ENCODE data around the gene XKR8. TPM values are rescaled to one million over a fixed set of nuclear protein-coding genes. Genes with fewer than 3 reads are reported as not detected.
"Not testable (repeated sequence)": the region's sequence is repeated elsewhere in the genome, so short reads cannot be mapped to it uniquely, and the experiment has no call there.

The XKR8 gene
- total RNA-seq, 1 experiment from 2014 or later: 3.3 TPM

DNA sequence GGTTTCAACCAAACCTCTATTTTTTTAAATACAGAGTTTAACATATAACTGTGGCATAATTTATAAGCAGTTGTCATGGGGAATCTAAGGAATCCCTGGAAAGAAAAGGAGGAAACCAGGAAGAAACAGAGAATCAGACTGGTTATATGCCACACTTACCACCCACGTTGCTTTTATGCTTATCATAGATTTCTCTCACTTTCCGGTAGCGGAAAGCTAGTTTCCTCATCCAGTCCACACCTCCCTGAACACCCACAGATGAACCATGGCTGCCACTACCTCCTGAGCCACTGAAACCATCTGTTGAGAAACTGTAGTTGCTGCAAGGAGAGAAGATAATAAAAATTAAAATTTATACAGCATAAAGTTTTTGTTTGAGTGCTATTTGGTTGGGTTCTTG lies 33.5 kb downstream of the XKR8 start:
- TF ChIP-seq CTCF (IDR thresholded peaks at IDR 0.05; ENCODE audit: unreplicated experiment): no peak
- CTCF ChIA-PET: no interaction called here
- H3K4me1 Mint-ChIP-seq (ENCODE audit: low read depth, unreplicated experiment): no peaks in the 10 kb centered on the region
- no peak overlapping the region for H3K27ac Mint-ChIP-seq (ENCODE audit: unreplicated experiment)
- no peaks in the 10 kb centered on the region for H3K9me3 Mint-ChIP-seq (ENCODE audit: low read depth, unreplicated experiment)
- no TSS peak for BruUV-seq (replicated peaks)
- H3K36me3 Mint-ChIP-seq (ENCODE audit: insufficient read depth, unreplicated experiment): peaks cover 15% of the 10 kb centered on the region
- intact Hi-C loops (cut with micrococcal nuclease; ENCODE audit: unreplicated experiment): no loop called here
- no peak for DNase-seq
- no peak overlapping the region for H3K4me3 Mint-ChIP-seq (ENCODE audit: low read depth, unreplicated experiment)
- no peaks in the 10 kb centered on the region for H3K27me3 Mint-ChIP-seq (ENCODE audit: unreplicated experiment)

DNA sequence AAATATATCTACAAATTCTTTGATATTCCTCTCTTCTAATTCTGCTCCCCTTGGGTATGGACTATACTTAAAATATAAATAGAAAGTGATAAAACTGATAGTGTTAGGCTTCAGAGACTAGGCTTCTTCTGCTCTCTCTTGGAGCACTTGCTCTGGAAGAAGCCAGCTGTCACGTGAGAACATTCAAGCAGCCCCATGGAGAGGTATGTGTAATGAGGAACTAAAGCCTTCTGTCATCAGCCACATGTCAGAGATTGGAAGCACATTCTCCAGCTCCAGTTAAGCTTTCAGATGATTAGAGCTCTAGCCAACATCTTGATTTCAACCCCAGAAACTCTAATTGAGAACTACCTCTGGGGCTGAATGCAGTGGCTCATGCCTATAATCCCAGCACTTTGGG lies 34.3 kb downstream of the XKR8 start:
- Mint-ChIP-seq H3K27ac (ENCODE audit: unreplicated experiment) (no peak overlapping the region), H3K9me3 (ENCODE audit: low read depth, unreplicated experiment) (no peaks in the 10 kb centered on the region), H3K36me3 (ENCODE audit: insufficient read depth, unreplicated experiment) (peaks cover 18% of the 10 kb centered on the region), H3K27me3 (ENCODE audit: unreplicated experiment) (no peaks in the 10 kb centered on the region), H3K4me1 (ENCODE audit: low read depth, unreplicated experiment) (no peaks in the 10 kb centered on the region), H3K4me3 (ENCODE audit: low read depth, unreplicated experiment) (no peak overlapping the region)
- intact Hi-C loops (cut with micrococcal nuclease; ENCODE audit: unreplicated experiment): no loop called here
- no TSS peak for BruUV-seq (replicated peaks)
- TF ChIP-seq CTCF (IDR thresholded peaks at IDR 0.05; ENCODE audit: unreplicated experiment): no peak
- CTCF ChIA-PET: interaction anchor here (0.5 kb wide), 1 partner anchor 95 kb away, joined by 3 read pairs; the partner anchor contains the start of gene EYA3
- DNase-seq: no peak

- CTCF ChIA-PET: interaction anchor here (0.5 kb wide), 1 partner anchor 94 kb away, joined by 3 read pairs; the partner anchor contains the start of gene EYA3
- H3K4me3 Mint-ChIP-seq (ENCODE audit: low read depth, unreplicated experiment); H3K4me1 Mint-ChIP-seq (ENCODE audit: low read depth, unreplicated experiment); H3K27ac Mint-ChIP-seq (ENCODE audit: unreplicated experiment); BruUV-seq (replicated peaks); DNase-seq; H3K9me3 Mint-ChIP-seq (ENCODE audit: low read depth, unreplicated experiment); intact Hi-C loops (cut with micrococcal nuclease; ENCODE audit: unreplicated experiment); H3K27me3 Mint-ChIP-seq (ENCODE audit: unreplicated experiment): not testable (repeated sequence)
- peaks cover 18% of the 10 kb centered on the region for H3K36me3 Mint-ChIP-seq (ENCODE audit: insufficient read depth, unreplicated experiment)
These were observed 34.8 kb downstream of the XKR8 start for GRCh38 chr1:27994526-27994925.

DNA sequence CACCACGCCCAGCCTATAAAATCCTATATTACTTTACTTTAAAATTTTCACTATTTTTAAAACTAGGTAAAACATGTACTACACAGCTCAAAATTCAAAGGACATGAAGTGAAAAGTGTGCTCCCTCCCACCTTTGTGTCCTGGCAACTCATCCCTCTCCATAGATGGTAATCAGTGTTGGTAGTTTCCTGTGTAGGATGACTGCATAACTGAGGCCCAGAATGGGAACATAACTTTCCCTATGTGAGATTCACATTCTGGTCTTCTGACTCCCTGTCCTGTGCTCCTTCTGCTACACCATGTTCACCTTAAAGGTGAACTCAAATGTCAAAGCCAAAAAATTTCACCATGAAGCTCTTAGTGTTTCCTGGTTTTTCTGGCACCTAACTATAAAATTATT lies 39.3 kb downstream of the XKR8 start:
- no peak for TF ChIP-seq CTCF (IDR thresholded peaks at IDR 0.05; ENCODE audit: unreplicated experiment)
- no peak overlapping the region for H3K4me3 Mint-ChIP-seq (ENCODE audit: low read depth, unreplicated experiment)
- no TSS peak for BruUV-seq (replicated peaks)
- intact Hi-C loops (cut with micrococcal nuclease; ENCODE audit: unreplicated experiment): no loop called here
- H3K9me3 Mint-ChIP-seq (ENCODE audit: low read depth, unreplicated experiment): no peaks in the 10 kb centered on the region
- no peak for DNase-seq
- H3K27me3 Mint-ChIP-seq (ENCODE audit: unreplicated experiment): no peaks in the 10 kb centered on the region
- CTCF ChIA-PET: no interaction called here
- H3K4me1 Mint-ChIP-seq (ENCODE audit: low read depth, unreplicated experiment): no peaks in the 10 kb centered on the region
- peaks cover 22% of the 10 kb centered on the region for H3K36me3 Mint-ChIP-seq (ENCODE audit: insufficient read depth, unreplicated experiment)
- no peak overlapping the region for H3K27ac Mint-ChIP-seq (ENCODE audit: unreplicated experiment)

DNA sequence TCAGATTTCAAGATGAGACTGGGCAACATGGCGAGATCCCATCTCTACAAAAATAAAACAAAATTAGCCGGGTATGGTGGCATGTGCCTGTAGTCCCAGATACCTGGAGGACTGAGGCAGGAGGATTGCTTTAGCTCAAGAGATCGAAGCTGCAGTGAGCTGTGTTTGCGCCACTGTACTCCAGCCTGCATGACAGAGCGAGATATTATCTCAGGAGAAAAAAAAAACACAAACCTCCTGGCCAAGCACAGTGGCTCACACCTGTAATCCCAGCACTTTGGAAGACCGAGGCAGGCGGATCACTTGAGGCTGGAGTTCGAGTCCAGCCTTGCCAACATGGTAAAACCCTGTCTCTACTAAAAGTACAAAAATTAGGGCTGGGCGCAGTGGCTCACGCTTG lies 42.8 kb downstream of the XKR8 start:
- CTCF ChIA-PET: interaction anchor here (0.7 kb wide), 1 partner anchor 171 kb away, joined by 5 read pairs; no protein-coding TSS in a partner anchor
- H3K27ac Mint-ChIP-seq (ENCODE audit: unreplicated experiment): no peak overlapping the region
- no peak for TF ChIP-seq CTCF (IDR thresholded peaks at IDR 0.05; ENCODE audit: unreplicated experiment)
- no TSS peak for BruUV-seq (replicated peaks)
- DNase-seq: no peak
- intact Hi-C loops (cut with micrococcal nuclease; ENCODE audit: unreplicated experiment): no loop called here
- no peaks in the 10 kb centered on the region for H3K9me3 Mint-ChIP-seq (ENCODE audit: low read depth, unreplicated experiment)
- H3K4me1 Mint-ChIP-seq (ENCODE audit: low read depth, unreplicated experiment): no peaks in the 10 kb centered on the region
- H3K27me3 Mint-ChIP-seq (ENCODE audit: unreplicated experiment): no peaks in the 10 kb centered on the region
- H3K4me3 Mint-ChIP-seq (ENCODE audit: low read depth, unreplicated experiment): no peak overlapping the region
- H3K36me3 Mint-ChIP-seq (ENCODE audit: insufficient read depth, unreplicated experiment): peaks cover 18% of the 10 kb centered on the region

- H3K36me3 Mint-ChIP-seq (ENCODE audit: insufficient read depth, unreplicated experiment): peaks cover 13% of the 10 kb centered on the region
- DNase-seq; H3K4me3 Mint-ChIP-seq (ENCODE audit: low read depth, unreplicated experiment); H3K4me1 Mint-ChIP-seq (ENCODE audit: low read depth, unreplicated experiment); H3K27me3 Mint-ChIP-seq (ENCODE audit: unreplicated experiment); H3K27ac Mint-ChIP-seq (ENCODE audit: unreplicated experiment); BruUV-seq (replicated peaks); H3K9me3 Mint-ChIP-seq (ENCODE audit: low read depth, unreplicated experiment); intact Hi-C loops (cut with micrococcal nuclease; ENCODE audit: unreplicated experiment): not testable (repeated sequence)
- CTCF ChIA-PET: interaction anchor here (0.7 kb wide), 1 partner anchor 172 kb away, joined by 5 read pairs; no protein-coding TSS in a partner anchor
These were observed 43.3 kb downstream of the XKR8 start for GRCh38 chr1:28003117-28003516.

Measured in Calu3 (cell line).